Esophagus muscularis mucosa (tissue), 4 donors: Measurements from ENCODE around the gene YY1AP1.

ENCODE experiments used
- CTCF ChIP-seq, 3 experiments: fragments of 200-600 bp in 2 of 3; fragments of 450-650 bp in 1 of 3; sonication (generic) in 2 of 3; IDR thresholded peaks; one replicate each; pipeline ENCODE4 v1.5.1; 2017 to 2019; ENCODE audit warnings: antibody characterized with exemption in 3 of 3, mild to moderate bottlenecking in 2 of 3, moderate library complexity in 1 of 3
- EP300 ChIP-seq: sonication (generic); formaldehyde crosslinking; IDR thresholded peaks from one replicate; pipeline ENCODE4 v1.6.1; 2017; ENCODE audit warnings: antibody characterized with exemption
- POLR2A ChIP-seq: fragments of 450-650 bp; IDR thresholded peaks from one replicate; pipeline ENCODE4 v1.6.1; 2017; ENCODE audit warnings: antibody characterized with exemption, moderate library complexity, mild to moderate bottlenecking, low read depth

GRCh38 chr1:155643230-155643629 is 45.3 kb downstream of the YY1AP1 start:
- TF ChIP-seq CTCF (IDR thresholded peaks at IDR 0.05) (no peak), POLR2A (no peak), EP300 (no peak)
